ENCODE data around the gene PHLDA3.
"Not testable (repeated sequence)": the region's sequence is repeated elsewhere in the genome, so short reads cannot be mapped to it uniquely, and the experiment has no call there.

PHLDA3 gene

GRCh38 chr1:201503397-201504176 lies 34.6 kb upstream of the PHLDA3 start:
- no peak for DNase-seq

GRCh38 chr1:201502511-201502857 lies 33.5 kb upstream of the PHLDA3 start:
- DNase-seq, result no peak

GRCh38 chr1:201501812-201502510 lies 33.0 kb upstream of the PHLDA3 start:
- DNase-seq, result no peak

GRCh38 chr1:201501144-201501543 lies 32.2 kb upstream of the PHLDA3 start:
- no peak for DNase-seq

- DNase-seq, result no peak
Measured at GRCh38 chr1:201500670-201501120, 31.7 kb upstream of the PHLDA3 start.

GRCh38 chr1:201499795-201500669 lies 31.0 kb upstream of the PHLDA3 start:
- no peak for DNase-seq

GRCh38 chr1:201499191-201499590 lies 30.2 kb upstream of the PHLDA3 start:
- DNase-seq, result no peak

- no peak for DNase-seq
Measured at GRCh38 chr1:201498621-201499020, 29.6 kb upstream of the PHLDA3 start.

GRCh38 chr1:201497935-201498509 lies 29.0 kb upstream of the PHLDA3 start:
- no peak for DNase-seq

- no peak for DNase-seq
Measured at GRCh38 chr1:201496296-201496690, 27.3 kb upstream of the PHLDA3 start.

GRCh38 chr1:201495551-201496295 lies 26.7 kb upstream of the PHLDA3 start:
- DNase-seq, result no peak

GRCh38 chr1:201493757-201494617 lies 25.0 kb upstream of the PHLDA3 start:
- DNase-seq, result no peak

- DNase-seq, result not testable (repeated sequence)
Measured at GRCh38 chr1:201493026-201493656, 24.2 kb upstream of the PHLDA3 start.

GRCh38 chr1:201491896-201492511 lies 23.0 kb upstream of the PHLDA3 start:
- DNase-seq, result no peak

- no peak for DNase-seq
Measured at GRCh38 chr1:201490708-201491131, 21.7 kb upstream of the PHLDA3 start.

GRCh38 chr1:201489643-201490261 lies 20.8 kb upstream of the PHLDA3 start:
- no peak for DNase-seq

- DNase-seq, result no peak
Measured at GRCh38 chr1:201488830-201489589, 20.0 kb upstream of the PHLDA3 start.

- DNase-seq, result no peak
Measured at GRCh38 chr1:201487742-201488141, 18.8 kb upstream of the PHLDA3 start.

- no peak for DNase-seq
Measured at GRCh38 chr1:201486187-201486586, 17.2 kb upstream of the PHLDA3 start.

Measured in stimulated activated naive CD4-positive, alpha-beta T cell (primary cell).